T-helper 17 cell (primary cell): ENCODE measurements around the gene CHORDC1. TPM values are rescaled to one million over a fixed set of nuclear protein-coding genes. Genes with fewer than 3 reads are reported as not detected.
A peak's percentile ranks its signal among the peaks of the same experiment; 100 is the strongest.
"Not testable (repeated sequence)": the region's sequence is repeated elsewhere in the genome, so short reads cannot be mapped to it uniquely, and the experiment has no call there.

Experiments used
- ATAC-seq: fragments of 150-1000 bp; cut with Tn5 transposase; 2 replicates; pipeline ENCODE4 v1.10.0; 2021; ENCODE audit warnings: mild to moderate bottlenecking, moderate library complexity
- DNase-seq, 3 donors: peaks; one replicate each; pipeline versions ENCODE4 v3.0.0 to v3.0.0-alpha.2; 2020 to 2021
- H3K9me3 ChIP-seq: one replicate; pipeline ENCODE4 v1.7.0; 2013; ENCODE audit warnings: low read length, mild to moderate bottlenecking; ENCODE audit not compliant: control insufficient read depth, poor library complexity, severe bottlenecking
- H3K27ac Mint-ChIP-seq: one replicate; pipeline ENCODE4 v1.8.0; 2022; ENCODE audit warnings: mild to moderate bottlenecking, moderate library complexity, mixed read lengths
- H3K27me3 Mint-ChIP-seq: one replicate; pipeline ENCODE4 v1.8.0; 2022; ENCODE audit warnings: mixed read lengths
- H3K36me3 Mint-ChIP-seq: one replicate; pipeline ENCODE4 v1.8.0; 2022; ENCODE audit warnings: low read depth, mixed read lengths
- H3K4me1 Mint-ChIP-seq: one replicate; pipeline ENCODE4 v1.8.0; 2022; ENCODE audit warnings: mild to moderate bottlenecking, mixed read lengths
- H3K4me3 Mint-ChIP-seq: one replicate; pipeline ENCODE4 v1.8.0; 2022; ENCODE audit warnings: mild to moderate bottlenecking, moderate library complexity, mixed read lengths
- total RNA-seq, 4 donors: library from RNA in 2 of 4; stranded (reverse) in 2 of 4; gene quantifications; one replicate each; pipeline ENCODE4 v1.2.3 and lab custom pipeline; 2022 to 2026

CHORDC1 gene
- total RNA-seq, 2 donors from 2014 or later = 92.4 to 96.0 TPM

GRCh38 chr11:90235526-90235925, 12.7 kb upstream of the CHORDC1 start:
- H3K36me3 Mint-ChIP-seq = no peaks in the 10 kb centered on the region
- H3K27ac Mint-ChIP-seq = no peak overlapping the region

GRCh38 chr11:90234977-90235376, 12.1 kb upstream of the CHORDC1 start:
- H3K4me3 Mint-ChIP-seq = no peak overlapping the region
- H3K27me3 Mint-ChIP-seq = peaks cover 12% of the 10 kb centered on the region
- DNase-seq (no peak), ATAC-seq (no peak)
- no peaks in the 10 kb centered on the region for H3K36me3 Mint-ChIP-seq
- H3K9me3 ChIP-seq = no peaks in the 10 kb centered on the region
- no peak overlapping the region for H3K27ac Mint-ChIP-seq
- peaks cover 4% of the 10 kb centered on the region for H3K4me1 Mint-ChIP-seq

More at GRCh38 chr11:90235526-90235925, 12.7 kb upstream of the CHORDC1 start:
- Mint-ChIP-seq H3K4me3 (no peak overlapping the region), H3K4me1 (peaks cover 8% of the 10 kb centered on the region), H3K27me3 (peaks cover 12% of the 10 kb centered on the region)
- ATAC-seq (no peak), DNase-seq (no peak)
- no peaks in the 10 kb centered on the region for H3K9me3 ChIP-seq

- Mint-ChIP-seq H3K27ac (no peak overlapping the region), H3K27me3 (no peaks in the 10 kb centered on the region), H3K4me3 (no peak overlapping the region), H3K4me1 (peaks cover 2% of the 10 kb centered on the region), H3K36me3 (no peaks in the 10 kb centered on the region)
- ATAC-seq (no peak), DNase-seq (no peak)
- H3K9me3 ChIP-seq = no peaks in the 10 kb centered on the region
These were observed 6.9 kb upstream of the CHORDC1 start for GRCh38 chr11:90229791-90230190.

DNA sequence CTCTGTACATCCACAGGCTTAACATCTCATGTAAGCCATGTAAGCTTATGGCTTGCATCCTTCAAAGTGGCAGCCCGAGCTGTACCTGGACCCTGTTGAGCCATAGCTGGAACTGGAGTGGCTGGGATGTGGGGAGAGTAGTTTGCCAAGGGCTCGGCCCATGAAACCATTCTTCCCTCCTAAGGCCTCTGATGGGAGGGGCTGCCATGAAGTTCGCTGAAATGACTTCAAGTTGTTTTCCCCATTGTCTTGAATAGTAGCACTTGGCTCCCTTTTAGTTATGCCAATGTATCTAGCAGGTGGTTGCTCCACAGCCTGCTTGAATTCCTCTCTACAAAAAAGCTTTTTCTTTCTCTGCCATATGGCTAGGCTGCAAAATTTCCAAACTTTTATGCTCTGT, 5.2 kb upstream of the CHORDC1 start:
- no peaks in the 10 kb centered on the region for H3K9me3 ChIP-seq
- peaks cover 7% of the 10 kb centered on the region for H3K4me1 Mint-ChIP-seq
- H3K27ac Mint-ChIP-seq = no peak overlapping the region
- no peaks in the 10 kb centered on the region for H3K36me3 Mint-ChIP-seq
- no peaks in the 10 kb centered on the region for H3K27me3 Mint-ChIP-seq
- H3K4me3 Mint-ChIP-seq = no peak overlapping the region
- ATAC-seq (no peak), DNase-seq (no peak)

DNA sequence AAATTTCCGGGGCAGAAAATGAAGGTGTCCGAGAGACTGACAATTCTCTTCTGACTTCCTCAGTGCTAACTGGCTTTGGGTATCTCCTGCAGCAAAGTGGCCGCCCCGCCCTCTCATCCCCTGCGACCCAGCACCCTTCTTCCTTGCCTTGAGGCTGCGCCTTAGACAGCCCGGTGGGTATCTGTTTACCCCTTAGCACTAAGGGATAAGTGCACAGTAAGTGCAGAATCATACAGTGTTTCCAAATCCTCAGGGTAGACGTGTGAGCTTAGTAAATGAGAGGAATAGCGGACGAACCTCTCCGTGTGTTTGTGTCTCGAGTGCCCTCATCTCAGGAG, 368 bp upstream of the CHORDC1 start:
- H3K4me3 Mint-ChIP-seq = peak overlapping the region; percentile 98
- H3K9me3 ChIP-seq = no peaks in the 10 kb centered on the region
- peak overlapping the region; percentile 93 for H3K27ac Mint-ChIP-seq
- no peaks in the 10 kb centered on the region for H3K27me3 Mint-ChIP-seq
- ATAC-seq (peak; percentile 73), DNase-seq (no peak)
- H3K4me1 Mint-ChIP-seq = peaks cover 37% of the 10 kb centered on the region
- peaks cover 7% of the 10 kb centered on the region for H3K36me3 Mint-ChIP-seq

- DNase-seq (no peak), ATAC-seq (no peak)
- Mint-ChIP-seq H3K27ac (peak overlapping the region; percentile 93), H3K4me1 (peaks cover 37% of the 10 kb centered on the region), H3K36me3 (peaks cover 7% of the 10 kb centered on the region), H3K27me3 (no peaks in the 10 kb centered on the region), H3K4me3 (peak overlapping the region; percentile 98)
- H3K9me3 ChIP-seq = no peaks in the 10 kb centered on the region
These were observed 918 bp downstream of the CHORDC1 start for GRCh38 chr11:90221803-90222458.

DNA sequence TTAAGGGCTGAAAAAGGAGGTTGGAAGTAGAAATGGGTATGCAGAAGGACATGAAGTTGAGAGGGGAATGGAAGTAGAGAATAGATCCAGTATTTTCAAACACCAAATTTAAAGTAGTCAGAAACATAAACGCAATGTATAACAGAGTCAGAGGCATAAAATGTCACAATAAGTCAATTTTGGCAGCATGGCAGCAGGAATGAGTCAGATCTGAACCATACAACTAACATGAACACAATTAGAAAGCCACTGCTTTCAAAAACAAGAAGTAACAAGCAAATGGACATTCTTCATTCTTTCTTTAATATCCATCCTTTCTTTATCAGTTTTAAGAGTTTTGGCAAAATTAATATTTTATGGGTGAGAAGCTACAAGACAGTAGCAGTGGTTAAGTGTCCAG, 2.5 kb downstream of the CHORDC1 start:
- H3K4me3 Mint-ChIP-seq = peak overlapping the region; percentile 67
- DNase-seq = no peak
- H3K27ac Mint-ChIP-seq = peak overlapping the region; percentile 93
- ATAC-seq = no peak
- no peaks in the 10 kb centered on the region for H3K27me3 Mint-ChIP-seq
- peaks cover 41% of the 10 kb centered on the region for H3K4me1 Mint-ChIP-seq
- H3K9me3 ChIP-seq = no peaks in the 10 kb centered on the region
- peaks cover 12% of the 10 kb centered on the region for H3K36me3 Mint-ChIP-seq

DNA sequence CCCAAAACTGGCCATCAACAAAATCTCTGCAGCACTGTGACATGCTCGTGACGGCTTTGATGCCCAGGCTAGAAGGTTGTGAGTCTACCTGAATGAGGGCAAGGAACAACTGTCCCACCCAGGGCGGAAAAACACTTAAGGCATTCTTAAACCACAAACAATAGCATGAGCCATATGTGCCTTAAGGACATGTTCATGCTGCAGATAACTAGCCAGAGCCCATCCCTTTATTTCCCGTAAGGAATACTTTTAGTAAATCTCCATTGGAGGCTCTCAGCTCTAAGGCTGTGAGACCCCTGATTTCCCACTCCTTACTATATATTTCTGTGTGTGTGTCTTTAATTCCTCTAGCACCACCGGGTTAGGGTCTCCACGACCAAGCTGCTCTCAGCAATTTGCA, 3.4 kb downstream of the CHORDC1 start:
- peaks cover 12% of the 10 kb centered on the region for H3K36me3 Mint-ChIP-seq
- no peaks in the 10 kb centered on the region for H3K27me3 Mint-ChIP-seq
- peak overlapping the region; percentile 2 for H3K27ac Mint-ChIP-seq
- peaks cover 41% of the 10 kb centered on the region for H3K4me1 Mint-ChIP-seq
- no peak overlapping the region for H3K4me3 Mint-ChIP-seq
- ATAC-seq (no peak), DNase-seq (no peak)
- no peaks in the 10 kb centered on the region for H3K9me3 ChIP-seq

DNA sequence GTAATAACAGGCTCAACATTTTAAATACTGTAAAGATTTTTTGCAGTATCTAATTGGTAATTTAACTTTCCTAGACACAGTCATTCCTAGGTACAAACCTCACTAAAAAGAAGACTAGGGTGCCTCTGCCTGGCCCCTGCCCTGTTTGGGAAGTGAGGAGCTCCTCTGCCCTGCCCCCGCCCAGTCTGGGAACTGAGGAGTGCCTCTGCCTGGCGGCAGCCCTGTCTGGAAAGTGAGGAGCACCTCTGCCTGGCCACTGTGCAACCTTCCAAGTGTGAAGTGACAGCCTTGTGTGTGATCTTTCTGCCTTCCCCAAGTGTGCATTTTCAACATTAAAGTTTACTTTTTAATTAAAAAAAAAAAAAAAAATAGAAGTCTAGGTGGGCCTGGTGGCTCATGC, 4.2 kb downstream of the CHORDC1 start:
- no peaks in the 10 kb centered on the region for H3K27me3 Mint-ChIP-seq
- no peak for DNase-seq

DNA sequence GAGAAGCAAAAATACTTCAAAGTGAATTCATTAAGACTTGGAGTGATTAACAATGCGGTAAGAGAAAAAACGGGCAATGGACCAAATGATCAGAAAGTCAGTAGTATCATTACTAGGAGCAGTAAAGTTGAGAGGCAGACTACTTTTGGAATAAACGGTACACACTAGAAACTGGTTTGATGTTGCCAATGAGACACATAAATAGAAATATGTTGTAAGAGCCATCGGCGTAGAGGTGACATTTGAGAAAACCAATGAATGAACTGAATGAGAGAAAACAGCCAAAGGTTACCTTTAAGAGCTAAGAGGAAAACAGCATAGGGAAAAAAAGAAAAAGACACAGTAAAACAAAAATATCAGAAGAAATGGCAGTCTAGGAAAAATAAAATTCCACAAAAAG, 6.2 kb downstream of the CHORDC1 start:
- H3K9me3 ChIP-seq = no peaks in the 10 kb centered on the region
- Mint-ChIP-seq H3K4me1 (peaks cover 35% of the 10 kb centered on the region), H3K4me3 (peak overlapping the region; percentile 21), H3K36me3 (peaks cover 7% of the 10 kb centered on the region), H3K27ac (peak overlapping the region; percentile 79), H3K27me3 (no peaks in the 10 kb centered on the region)
- DNase-seq = no peak
- ATAC-seq = no peak

More for the DNA sequence above, 4.2 kb downstream of the CHORDC1 start:
- peaks cover 12% of the 10 kb centered on the region for H3K36me3 Mint-ChIP-seq
- no peak for ATAC-seq
- H3K4me1 Mint-ChIP-seq = peaks cover 38% of the 10 kb centered on the region
- no peak overlapping the region for H3K27ac Mint-ChIP-seq
- H3K9me3 ChIP-seq = no peaks in the 10 kb centered on the region
- H3K4me3 Mint-ChIP-seq = no peak overlapping the region

- no peak for ATAC-seq
- no peak for DNase-seq
- no peak overlapping the region for H3K4me3 Mint-ChIP-seq
- no peak overlapping the region for H3K27ac Mint-ChIP-seq
- H3K4me1 Mint-ChIP-seq = peaks cover 25% of the 10 kb centered on the region
- no peaks in the 10 kb centered on the region for H3K27me3 Mint-ChIP-seq
- H3K9me3 ChIP-seq = no peaks in the 10 kb centered on the region
- peaks cover 19% of the 10 kb centered on the region for H3K36me3 Mint-ChIP-seq
These were observed 9.5 kb downstream of the CHORDC1 start for GRCh38 chr11:90213322-90213721.

DNA sequence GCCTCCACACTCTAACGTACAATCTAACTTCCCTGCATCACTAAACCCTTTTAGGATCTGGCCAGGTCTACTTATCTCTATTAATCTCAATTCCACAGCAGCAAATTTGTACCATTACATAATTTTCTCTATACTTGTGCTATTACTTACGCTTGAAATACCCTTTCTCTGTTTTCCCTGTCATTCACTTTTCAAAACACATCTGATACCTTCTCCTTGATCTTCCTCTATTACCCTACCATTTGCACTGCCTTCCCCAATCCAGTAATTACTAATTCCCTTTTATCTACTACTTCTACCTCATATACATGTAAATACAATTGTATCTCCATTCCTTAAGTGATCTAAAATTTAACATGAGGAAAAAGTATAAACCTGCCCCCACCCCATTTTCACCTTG, 14.0 kb downstream of the CHORDC1 start:
- Mint-ChIP-seq H3K4me3 (peak overlapping the region; percentile 28), H3K36me3 (peaks cover 17% of the 10 kb centered on the region), H3K27ac (peak overlapping the region; percentile 75), H3K4me1 (peaks cover 23% of the 10 kb centered on the region), H3K27me3 (no peaks in the 10 kb centered on the region)
- H3K9me3 ChIP-seq = no peaks in the 10 kb centered on the region
- no peak for DNase-seq
- ATAC-seq = no peak

GRCh38 chr11:90207992-90208391, 14.9 kb downstream of the CHORDC1 start:
- Mint-ChIP-seq H3K36me3 (peaks cover 17% of the 10 kb centered on the region), H3K27ac (peak overlapping the region; percentile 75), H3K4me1 (peaks cover 20% of the 10 kb centered on the region)
- H3K27me3 Mint-ChIP-seq, H3K9me3 ChIP-seq, DNase-seq, ATAC-seq, H3K4me3 Mint-ChIP-seq: not testable (repeated sequence)
